CD14-positive monocyte (primary cell): ENCODE results near the gene ATP8B3. TPM values are rescaled to one million over a fixed set of nuclear protein-coding genes. Genes with fewer than 3 reads are reported as not detected.

ENCODE experiments used
- DNase-seq, 3 donors: peaks; one replicate each; pipeline ENCODE4 v3.0.0-alpha.2; 2011 to 2022
- H2AFZ ChIP-seq: 2 replicates; pipeline ENCODE4 v1.6.0; 2012; ENCODE audit warnings: mild to moderate bottlenecking, low read depth, low read length, inconsistent platforms; ENCODE audit not compliant: insufficient read depth, poor library complexity, severe bottlenecking
- H3K27ac ChIP-seq, 2 donors: 1 replicate in 1 of 2; 2 replicates in 1 of 2; pipeline ENCODE4 v1.5.1; 2012 to 2013; ENCODE audit warnings: low read length in 2 of 2, control low read depth in 1 of 2, inconsistent platforms in 1 of 2, low read depth in 1 of 2, mild to moderate bottlenecking in 1 of 2
- H3K27me3 ChIP-seq, 2 donors: one replicate each; pipeline versions ENCODE4 v1.6.0 to v1.6.1; 2011 to 2013; ENCODE audit warnings: low read length in 2 of 2; ENCODE audit not compliant: control insufficient read depth in 2 of 2, insufficient read depth in 2 of 2
- H3K36me3 ChIP-seq, 2 donors: replicated peaks in 1 of 2; 1 replicate in 1 of 2; 2 replicates in 1 of 2; pipeline versions ENCODE4 v1.5.1 to v1.6.1; 2012 to 2013; ENCODE audit warnings: low read length in 2 of 2, control low read depth in 1 of 2, inconsistent platforms in 1 of 2, mild to moderate bottlenecking in 1 of 2; ENCODE audit not compliant: insufficient read depth in 2 of 2, control insufficient read depth in 1 of 2
- H3K4me1 ChIP-seq, 2 donors: 1 replicate in 1 of 2; 2 replicates in 1 of 2; pipeline versions ENCODE4 v1.5.1 to v1.6.1; 2012 to 2013; ENCODE audit warnings: low read length in 2 of 2, control low read depth in 1 of 2, inconsistent platforms in 1 of 2, mild to moderate bottlenecking in 1 of 2, moderate library complexity in 1 of 2; ENCODE audit not compliant: insufficient read depth in 2 of 2, control insufficient read depth in 1 of 2
- H3K4me2 ChIP-seq: replicated peaks from 2 replicates; pipeline ENCODE3; 2012; ENCODE audit warnings: low read length, moderate library complexity, mild to moderate bottlenecking; ENCODE audit not compliant: poor library complexity, severe bottlenecking; ENCODE audit errors: extremely low read depth
- H3K4me3 ChIP-seq, 3 experiments: fragments of 200-600 bp in 1 of 3; sonication (generic) in 1 of 3; replicated peaks in 1 of 3; 1 replicate in 2 of 3; 2 replicates in 1 of 3; pipeline ENCODE4 v1.5.1; 2011 to 2013; ENCODE audit warnings: low read length in 3 of 3, mild to moderate bottlenecking in 3 of 3, control low read depth in 2 of 3, low read depth in 2 of 3, inconsistent platforms in 1 of 3, moderate library complexity in 1 of 3
- H3K79me2 ChIP-seq: 2 replicates; pipeline ENCODE4 v1.6.0; 2012; ENCODE audit warnings: mild to moderate bottlenecking, control low read depth, inconsistent platforms, low read length, moderate library complexity; ENCODE audit not compliant: insufficient read depth
- H3K9ac ChIP-seq: 2 replicates; pipeline ENCODE4 v1.6.0; 2017; ENCODE audit warnings: low read length, mild to moderate bottlenecking; ENCODE audit not compliant: insufficient read depth, poor library complexity, severe bottlenecking
- H3K9me3 ChIP-seq, 2 donors: replicated peaks in 1 of 2; 1 replicate in 1 of 2; 2 replicates in 1 of 2; pipeline versions ENCODE4 v1.5.1 to v1.6.1; 2012 to 2013; ENCODE audit warnings: low read length in 2 of 2, control low read depth in 1 of 2; ENCODE audit not compliant: control insufficient read depth in 1 of 2, insufficient read depth in 1 of 2
- H4K20me1 ChIP-seq: 2 replicates; pipeline ENCODE4 v1.6.0; 2012; ENCODE audit warnings: mild to moderate bottlenecking, low read length, control low read depth, moderate library complexity; ENCODE audit not compliant: insufficient read depth
- H3K27ac Mint-ChIP-seq, 7 donors: one replicate each; pipeline ENCODE4 v1.8.0; 2020; ENCODE audit warnings: mild to moderate bottlenecking in 7 of 7, mixed read lengths in 7 of 7, moderate library complexity in 6 of 7, inconsistent platforms in 2 of 7
- H3K27me3 Mint-ChIP-seq, 3 donors: one replicate each; pipeline ENCODE4 v1.8.0; 2021 to 2022; ENCODE audit warnings: low read depth in 3 of 3, mild to moderate bottlenecking in 3 of 3, mixed read lengths in 3 of 3, moderate library complexity in 3 of 3, inconsistent platforms in 1 of 3
- H3K36me3 Mint-ChIP-seq, 2 donors: one replicate each; pipeline ENCODE4 v1.8.0; 2020; ENCODE audit warnings: mixed read lengths in 2 of 2, inconsistent platforms in 1 of 2, mild to moderate bottlenecking in 1 of 2
- H3K4me1 Mint-ChIP-seq: one replicate; pipeline ENCODE4 v1.8.0; 2020; ENCODE audit warnings: mild to moderate bottlenecking, mixed read lengths
- H3K4me3 Mint-ChIP-seq, 2 donors: one replicate each; pipeline ENCODE4 v1.8.0; 2020; ENCODE audit warnings: mild to moderate bottlenecking in 2 of 2, mixed read lengths in 2 of 2, moderate library complexity in 1 of 2
- H3K9me3 Mint-ChIP-seq, 7 donors: one replicate each; pipeline ENCODE4 v1.8.0; 2020 to 2022; ENCODE audit warnings: mixed read lengths in 7 of 7, mild to moderate bottlenecking in 6 of 7, moderate library complexity in 6 of 7, inconsistent platforms in 2 of 7
- CTCF ChIP-seq: fragments of 200-600 bp; IDR thresholded peaks from one replicate; pipeline ENCODE4 v1.8.0; 2022; ENCODE audit warnings: antibody characterized with exemption, mild to moderate bottlenecking
- WGBS: methylation state at CpG from one replicate; pipeline ENCODE4 v1.1.5; 2013; ENCODE audit warnings: missing lambda C conversion rate; ENCODE audit not compliant: insufficient coverage; 5-methylcytosine and 5-hydroxymethylcytosine counted together
- intact Hi-C, 2 donors: fragments of 100-400 bp; cut with micrococcal nuclease; formaldehyde crosslinking; loops; one replicate each; pipeline versions ENCODE4 v1.15.0 to v1.15.1; 2023
- polyA plus RNA-seq, 3 donors: library from polyadenylated mRNA; depleted of rRNA in 1 of 3; unstranded in 2 of 3; stranded (reverse) in 1 of 3; fragments of 300-500 nt in 2 of 3; fragments of >200 nt in 1 of 3; fragmentation: Illumina TruSeq in 2 of 3; gene quantifications; 1 replicate in 2 of 3; 2 replicates in 1 of 3; pipeline ENCODE4 v1.2.3, GENCODE V29; 2012 to 2021

The ATP8B3 gene
- polyA plus RNA-seq, 3 donors: 1.6 to 8.2 (median 1.8) TPM

- Histone ChIP-seq H2AFZ (no peak overlapping the region), H3K79me2 (no peaks in the 10 kb centered on the region), H3K36me3 (no peaks in the 10 kb centered on the region), H3K27ac (no peak overlapping the region), H4K20me1 (no peaks in the 10 kb centered on the region), H3K27me3 (peaks cover 4 to 44% of the 10 kb centered on the region in 2 donors), H3K9me3 (peaks cover 4 to 10% of the 10 kb centered on the region in 2 donors), H3K4me2 (no peak overlapping the region), H3K4me1 (no peaks in the 10 kb centered on the region), H3K4me3 (no peak overlapping the region), H3K9ac (no peak overlapping the region)
- WGBS: 26% methylated on average over 9 of the region's 9 CpGs
- intact Hi-C loops: no loop called here
- peaks cover 41 to 69% (median 46%) of the 10 kb centered on the region in 3 donors for H3K27me3 Mint-ChIP-seq
- no peaks in the 10 kb centered on the region for H3K4me1 Mint-ChIP-seq
- H3K36me3 Mint-ChIP-seq: peaks cover 0 to 3% of the 10 kb centered on the region in 2 donors
- peak overlapping the region in 1 of 2 donors; percentile 2 for H3K4me3 Mint-ChIP-seq
- no peak for TF ChIP-seq CTCF
- no peak for DNase-seq
- no peak overlapping the region for H3K27ac Mint-ChIP-seq
- H3K9me3 Mint-ChIP-seq: peaks cover 2 to 26% (median 16%) of the 10 kb centered on the region in 7 donors
Observed at GRCh38 chr19:1783874-1784273, 28.2 kb downstream of the ATP8B3 start.

GRCh38 chr19:1783354-1783753, 28.7 kb downstream of the ATP8B3 start:
- WGBS: 95% methylated on average over 4 of the region's 4 CpGs

More at GRCh38 chr19:1783354-1783753, 28.7 kb downstream of the ATP8B3 start:
- Mint-ChIP-seq H3K4me3 (no peak overlapping the region), H3K27me3 (peaks cover 46 to 69% (median 51%) of the 10 kb centered on the region in 3 donors), H3K4me1 (no peaks in the 10 kb centered on the region), H3K9me3 (peaks cover 2 to 27% (median 18%) of the 10 kb centered on the region in 7 donors), H3K36me3 (peaks cover 0 to 3% of the 10 kb centered on the region in 2 donors), H3K27ac (no peak overlapping the region)
- peaks cover 6 to 46% of the 10 kb centered on the region in 2 donors for H3K27me3 ChIP-seq
- H3K4me1 ChIP-seq: no peaks in the 10 kb centered on the region
- no peaks in the 10 kb centered on the region for H3K36me3 ChIP-seq
- H3K4me3 ChIP-seq: no peak overlapping the region
- H3K9me3 ChIP-seq: peaks cover 4 to 10% of the 10 kb centered on the region in 2 donors
- H3K27ac ChIP-seq: no peak overlapping the region
- no peak overlapping the region for H2AFZ ChIP-seq
- intact Hi-C loops: no loop called here
- no peak for TF ChIP-seq CTCF
- H3K9ac ChIP-seq: no peak overlapping the region
- H4K20me1 ChIP-seq: no peaks in the 10 kb centered on the region
- no peak for DNase-seq
- H3K79me2 ChIP-seq: no peaks in the 10 kb centered on the region
- H3K4me2 ChIP-seq: no peak overlapping the region
